Activated CD4-positive, alpha-beta T cell treated with anti-CD3 and anti-CD28 coated beads for 36 hours (primary cell): ENCODE measurements around the gene TNS1. TPM values are rescaled to one million over a fixed set of nuclear protein-coding genes. Genes with fewer than 3 reads are reported as not detected.

Experiments used
- ATAC-seq: fragments of 200-7000 bp; cut with Tn5 transposase; one replicate; pipeline ENCODE4 v1.10.0; 2021; ENCODE audit warnings: mild to moderate bottlenecking, moderate library complexity
- CTCF ChIA-PET: fragments of 350-600 bp; sonication (Branson Sonifier 250); formaldehyde crosslinking; loops from one replicate; lab custom pipeline; 2021; ENCODE audit warnings: antibody characterized with exemption; lab: Charles Lee
- POLR2A ChIA-PET: fragments of 350-600 bp; sonication (Branson Sonifier 250); formaldehyde crosslinking; loops from one replicate; lab custom pipeline; 2021; ENCODE audit warnings: antibody characterized with exemption, inconsistent platforms; lab: Charles Lee
- DNase-seq: peaks from one replicate; pipeline ENCODE4 v3.0.0-alpha.2; 2020
- H3K27ac Mint-ChIP-seq: one replicate; pipeline ENCODE4 v1.8.0; 2021; ENCODE audit warnings: mixed read lengths
- H3K27me3 Mint-ChIP-seq: one replicate; pipeline ENCODE4 v1.8.0; 2021; ENCODE audit warnings: mixed read lengths
- H3K36me3 Mint-ChIP-seq: one replicate; pipeline ENCODE4 v1.8.0; 2021; ENCODE audit warnings: low read depth, mixed read lengths
- H3K4me1 Mint-ChIP-seq: one replicate; pipeline ENCODE4 v1.8.0; 2021; ENCODE audit warnings: mixed read lengths
- H3K4me3 Mint-ChIP-seq: one replicate; pipeline ENCODE4 v1.8.0; 2021; ENCODE audit warnings: mild to moderate bottlenecking, moderate library complexity, mixed read lengths
- H3K9me3 Mint-ChIP-seq: one replicate; pipeline ENCODE4 v1.8.0; 2021; ENCODE audit warnings: low read depth, mixed read lengths
- intact Hi-C, 2 experiments: fragments of 100-400 bp; cut with DNase I in 1 of 2; cut with micrococcal nuclease in 1 of 2; formaldehyde crosslinking; loops; one replicate each; pipeline versions ENCODE4 v1.14.2 to v1.15.1; 2022 to 2024; cut with DNase I, micrococcal nuclease
- total RNA-seq, 2 experiments: library from RNA; stranded (reverse); gene quantifications; one replicate each; pipeline ENCODE4 v1.2.3, GENCODE V29; 2021

Gene TNS1
- total RNA-seq, 2 experiments from 2014 or later, result 0.64 to 0.88 TPM

GRCh38 chr2:217839073-217839749, 163.6 kb downstream of the TNS1 start:
- DNase-seq (no peak), ATAC-seq (no peak)
- Mint-ChIP-seq H3K27me3 (no peaks in the 10 kb centered on the region), H3K4me3 (no peak overlapping the region), H3K9me3 (no peaks in the 10 kb centered on the region), H3K27ac (no peak overlapping the region), H3K36me3 (no peaks in the 10 kb centered on the region), H3K4me1 (no peaks in the 10 kb centered on the region)
- CTCF ChIA-PET, result interaction anchor here (1.7 kb wide), 1 partner anchor 47 kb away, joined by 5 read pairs; no protein-coding TSS in a partner anchor
- intact Hi-C loops, result no loop called here
- POLR2A ChIA-PET, result no interaction called here

DNA sequence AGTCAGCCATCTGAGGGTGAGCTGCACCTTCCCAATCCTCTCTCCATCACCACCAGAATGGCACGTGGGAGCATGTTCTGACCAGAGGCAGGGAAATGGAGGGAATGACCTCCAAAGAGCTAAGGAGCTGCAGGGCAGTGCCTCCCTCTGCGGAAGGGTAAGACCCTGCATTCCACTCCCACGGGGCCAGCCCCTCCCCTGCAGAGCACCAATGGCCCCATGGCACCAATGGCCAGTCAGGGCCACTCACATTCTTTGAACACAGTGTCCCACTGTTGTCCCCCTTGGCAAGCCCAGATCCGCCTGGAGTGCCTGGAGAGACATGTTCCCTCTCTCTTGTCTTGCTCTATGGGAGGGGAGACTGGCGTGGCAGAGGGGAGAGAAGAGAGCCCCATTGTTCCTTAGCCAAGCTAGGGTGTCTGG, 164.4 kb downstream of the TNS1 start:
- Mint-ChIP-seq H3K27me3 (no peaks in the 10 kb centered on the region), H3K4me3 (no peak overlapping the region), H3K36me3 (no peaks in the 10 kb centered on the region), H3K9me3 (no peaks in the 10 kb centered on the region), H3K27ac (no peak overlapping the region), H3K4me1 (no peaks in the 10 kb centered on the region)
- no peak for DNase-seq
- ChIA-PET CTCF (no interaction called here), POLR2A (no interaction called here)
- intact Hi-C loops, result no loop called here
- no peak for ATAC-seq

- Mint-ChIP-seq H3K9me3 (no peaks in the 10 kb centered on the region), H3K27ac (no peak overlapping the region), H3K36me3 (no peaks in the 10 kb centered on the region), H3K4me1 (no peaks in the 10 kb centered on the region), H3K27me3 (no peaks in the 10 kb centered on the region), H3K4me3 (no peak overlapping the region)
- no peak for DNase-seq
- no peak for ATAC-seq
- ChIA-PET CTCF (interaction anchor here (1.0 kb wide), 1 partner anchor 49 kb away, joined by 3 read pairs; no protein-coding TSS in a partner anchor), POLR2A (no interaction called here)
- intact Hi-C loops, result no loop called here
Observed at GRCh38 chr2:217837530-217837929, 165.3 kb downstream of the TNS1 start.

DNA sequence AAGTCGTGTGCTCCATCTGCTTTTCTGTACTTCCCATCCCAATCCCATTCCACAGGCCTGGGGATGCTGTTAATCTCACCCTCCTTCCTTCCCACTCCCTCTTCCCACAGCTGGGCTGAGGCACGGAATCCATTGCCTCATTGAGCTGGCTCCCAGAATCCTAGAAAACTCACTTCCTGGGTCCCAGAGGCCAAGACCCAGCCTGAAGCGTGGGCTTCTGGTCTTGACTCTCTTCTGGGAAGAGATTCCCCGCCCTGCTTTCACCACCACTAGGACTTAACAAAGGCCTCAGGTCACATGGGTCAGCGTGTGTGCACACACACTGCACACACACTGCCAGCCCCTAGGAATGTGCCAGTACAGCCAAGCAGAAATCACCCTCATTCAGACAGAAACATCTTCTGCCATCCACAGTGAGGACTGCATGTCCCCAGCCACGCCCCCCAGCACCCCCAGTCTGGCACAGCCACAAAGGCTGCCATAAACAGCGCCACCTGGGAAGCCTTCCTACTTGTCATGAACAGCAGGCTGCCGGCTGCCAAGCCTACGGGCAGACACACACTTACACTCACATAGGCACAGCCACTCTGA, 165.8 kb downstream of the TNS1 start:
- Mint-ChIP-seq H3K4me1 (no peaks in the 10 kb centered on the region), H3K4me3 (no peak overlapping the region), H3K9me3 (no peaks in the 10 kb centered on the region), H3K36me3 (no peaks in the 10 kb centered on the region), H3K27ac (no peak overlapping the region), H3K27me3 (no peaks in the 10 kb centered on the region)
- DNase-seq (peak; percentile 19), ATAC-seq (no peak)
- CTCF ChIA-PET, result interaction anchor here (0.6 to 1.0 kb wide), 2 partner anchors 49 to 50 kb away, joined by 3 read pairs; no protein-coding TSS in a partner anchor
- intact Hi-C loops, result no loop called here
- POLR2A ChIA-PET, result no interaction called here

DNA sequence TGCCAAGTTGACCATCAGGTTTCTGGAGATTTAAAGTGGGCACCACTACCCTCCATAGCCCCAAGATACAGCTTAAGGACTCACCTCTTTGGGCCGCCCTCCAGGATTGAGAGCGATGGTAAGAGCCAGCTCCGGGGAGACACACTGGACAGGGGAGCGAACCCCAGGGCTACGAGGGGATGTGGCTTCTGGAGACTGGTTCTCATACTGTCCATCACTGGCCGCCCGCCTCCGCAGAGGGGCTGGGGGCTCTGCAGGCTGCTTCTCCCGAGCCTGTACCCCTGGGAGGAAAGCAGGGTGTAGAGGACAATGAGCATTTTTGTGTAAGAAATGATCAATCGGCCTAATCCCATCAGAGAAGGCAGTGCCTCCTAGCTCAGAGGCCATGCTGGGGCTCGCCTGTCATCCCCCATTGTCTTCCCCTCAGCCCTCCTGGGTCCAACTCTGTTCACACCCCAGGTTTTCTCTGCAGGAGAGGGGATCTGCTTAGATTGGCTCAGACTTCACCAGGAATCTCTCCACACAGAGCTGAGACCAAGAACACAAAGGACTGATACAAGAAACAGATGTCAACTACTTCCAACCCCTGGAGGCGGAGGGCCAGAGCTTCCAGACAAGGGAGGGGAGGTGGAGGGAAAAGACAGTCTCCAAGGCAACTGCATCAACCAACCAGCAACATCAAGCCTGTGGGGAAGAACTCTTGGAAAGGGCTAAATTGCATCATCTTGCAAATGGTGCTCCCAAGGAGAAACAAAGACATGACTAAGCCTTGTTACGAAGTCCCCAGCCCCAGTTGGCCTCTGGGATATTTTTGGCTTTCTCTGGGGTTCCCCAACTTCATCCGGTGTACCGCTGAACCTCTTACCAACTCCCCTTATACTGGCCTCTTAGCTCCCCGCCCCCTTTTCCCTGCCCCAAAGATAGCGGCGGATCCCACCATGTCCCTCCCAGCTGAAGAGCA, 166.6 kb downstream of the TNS1 start:
- intact Hi-C loops, result no loop called here
- no peak for ATAC-seq
- CTCF ChIA-PET, result interaction anchor here (0.6 to 1.0 kb wide), 3 partner anchors 21 to 48 kb away, joined by 3 read pairs; no protein-coding TSS in a partner anchor

GRCh38 chr2:217834744-217835513, 167.9 kb downstream of the TNS1 start:
- Mint-ChIP-seq H3K4me3 (no peak overlapping the region), H3K36me3 (no peaks in the 10 kb centered on the region), H3K27ac (no peak overlapping the region), H3K9me3 (no peaks in the 10 kb centered on the region), H3K27me3 (no peaks in the 10 kb centered on the region), H3K4me1 (no peaks in the 10 kb centered on the region)
- CTCF ChIA-PET, result interaction anchor here (0.7 to 1.3 kb wide), 2 partner anchors 45 to 234 kb away, joined by 3 to 5 read pairs; partner anchors contain the start of gene RUFY4
- ATAC-seq (no peak), DNase-seq (no peak)
- POLR2A ChIA-PET, result no interaction called here
- intact Hi-C loops, result no loop called here

More for the DNA sequence above, 166.6 kb downstream of the TNS1 start:
- Mint-ChIP-seq H3K4me1 (no peaks in the 10 kb centered on the region), H3K9me3 (no peaks in the 10 kb centered on the region), H3K36me3 (no peaks in the 10 kb centered on the region), H3K27me3 (no peaks in the 10 kb centered on the region), H3K27ac (no peak overlapping the region), H3K4me3 (no peak overlapping the region)
- no peak for DNase-seq
- POLR2A ChIA-PET, result no interaction called here

DNA sequence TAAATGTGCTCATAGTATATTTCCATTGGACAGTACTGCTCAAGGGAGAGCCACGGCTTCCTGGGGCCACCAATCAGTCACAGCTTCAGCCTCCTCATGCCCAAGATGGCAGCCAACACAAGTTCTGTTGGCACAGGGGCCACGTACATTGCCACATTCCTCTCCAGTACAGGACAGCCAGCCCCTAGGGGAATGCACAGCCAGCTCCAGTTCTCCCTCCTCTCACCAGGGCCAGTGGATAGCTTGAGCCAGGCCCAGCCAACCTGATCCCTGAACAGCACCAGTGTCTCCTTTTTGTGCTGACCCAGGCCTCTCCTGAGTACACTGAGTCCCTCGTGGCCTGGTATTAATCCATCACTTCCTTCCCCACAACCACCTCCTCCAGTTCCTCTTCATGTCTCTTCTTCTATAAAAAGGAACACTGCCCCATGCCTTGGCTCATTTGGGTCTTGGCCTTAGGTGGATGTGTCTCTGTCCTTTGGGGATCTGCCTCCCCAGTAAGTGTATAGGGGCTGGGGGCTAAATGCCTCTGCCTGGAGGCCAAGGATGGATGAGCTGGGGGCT, 168.7 kb downstream of the TNS1 start:
- no peak overlapping the region for H3K27ac Mint-ChIP-seq
- ChIA-PET POLR2A (no interaction called here), CTCF (interaction anchor here (1.3 kb wide), 1 partner anchor 235 kb away, joined by 5 read pairs; the partner anchor contains the start of gene RUFY4)
- intact Hi-C loops, result no loop called here
- ATAC-seq, result no peak
- H3K36me3 Mint-ChIP-seq, result no peaks in the 10 kb centered on the region
- no peaks in the 10 kb centered on the region for H3K4me1 Mint-ChIP-seq
- H3K27me3 Mint-ChIP-seq, result no peaks in the 10 kb centered on the region
- no peak overlapping the region for H3K4me3 Mint-ChIP-seq
- no peak for DNase-seq
- no peaks in the 10 kb centered on the region for H3K9me3 Mint-ChIP-seq

- H3K27me3 Mint-ChIP-seq, result no peaks in the 10 kb centered on the region
- H3K9me3 Mint-ChIP-seq, result no peaks in the 10 kb centered on the region
- ATAC-seq, result no peak
- no peak overlapping the region for H3K4me3 Mint-ChIP-seq
- H3K27ac Mint-ChIP-seq, result no peak overlapping the region
- DNase-seq, result no peak
- CTCF ChIA-PET, result interaction anchor here (0.6 to 1.3 kb wide), 3 partner anchors 11 to 617 kb away, joined by 3 to 5 read pairs (median 4); partner anchors contain the start of gene RUFY4
- intact Hi-C loops, result no loop called here
- POLR2A ChIA-PET, result no interaction called here
- no peaks in the 10 kb centered on the region for H3K4me1 Mint-ChIP-seq
- no peaks in the 10 kb centered on the region for H3K36me3 Mint-ChIP-seq
Observed at GRCh38 chr2:217833439-217833838, 169.4 kb downstream of the TNS1 start.

GRCh38 chr2:217832987-217833386, 169.8 kb downstream of the TNS1 start:
- H3K4me1 Mint-ChIP-seq, result no peaks in the 10 kb centered on the region
- CTCF ChIA-PET, result interaction anchor here (0.6 to 1.2 kb wide), 2 partner anchors 11 to 617 kb away, joined by 3 to 4 read pairs; no protein-coding TSS in a partner anchor
- H3K9me3 Mint-ChIP-seq, result no peaks in the 10 kb centered on the region
- POLR2A ChIA-PET, result no interaction called here
- H3K4me3 Mint-ChIP-seq, result no peak overlapping the region
- H3K27ac Mint-ChIP-seq, result no peak overlapping the region
- ATAC-seq, result no peak
- no peak for DNase-seq
- H3K36me3 Mint-ChIP-seq, result no peaks in the 10 kb centered on the region
- intact Hi-C loops, result no loop called here
- no peaks in the 10 kb centered on the region for H3K27me3 Mint-ChIP-seq

DNA sequence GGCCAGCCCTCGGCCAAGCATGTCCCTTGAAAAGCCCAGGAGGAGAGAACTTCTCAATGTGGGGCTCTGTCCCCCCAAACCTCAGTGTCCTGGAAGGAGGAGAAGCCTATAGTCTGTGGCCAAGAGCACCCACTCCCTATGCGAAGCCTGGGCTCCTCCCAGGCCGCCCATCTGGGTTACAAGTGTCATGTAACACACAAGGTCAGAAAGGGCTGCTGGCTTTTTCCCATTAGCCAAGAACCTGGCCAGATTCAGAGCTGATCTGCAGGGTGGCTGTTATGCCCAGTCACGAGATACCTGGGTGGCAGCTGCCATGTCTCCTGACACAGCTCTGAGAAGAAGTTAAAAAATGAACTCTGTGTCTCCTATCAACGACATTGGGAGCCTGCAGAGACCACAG, 170.7 kb downstream of the TNS1 start:
- intact Hi-C loops, result no loop called here
- no peaks in the 10 kb centered on the region for H3K9me3 Mint-ChIP-seq
- CTCF ChIA-PET, result interaction anchor here (0.6 to 1.2 kb wide), 2 partner anchors 10 to 253 kb away, joined by 3 to 4 read pairs; no protein-coding TSS in a partner anchor
- H3K36me3 Mint-ChIP-seq, result no peaks in the 10 kb centered on the region
- DNase-seq, result no peak
- no peak overlapping the region for H3K27ac Mint-ChIP-seq
- H3K4me1 Mint-ChIP-seq, result no peaks in the 10 kb centered on the region
- H3K27me3 Mint-ChIP-seq, result no peaks in the 10 kb centered on the region
- no peak overlapping the region for H3K4me3 Mint-ChIP-seq
- no peak for ATAC-seq
- POLR2A ChIA-PET, result interaction anchor here (0.5 kb wide), 1 partner anchor 152 kb away, joined by 4 read pairs; no protein-coding TSS in a partner anchor
